K562 (cell line): ENCODE data around the gene SCAMP2. TPM values are rescaled to one million over a fixed set of nuclear protein-coding genes. Genes with fewer than 3 reads are reported as not detected.

Experiments used
- ATAC-seq: fragments of 200-7000 bp; cut with Tn5 transposase; 3 replicates; pipeline ENCODE4 v1.9.1; 2020; ENCODE audit warnings: moderate library complexity
- BruUV-seq: library from RNA; stranded (reverse); fragments of 400-500 nt; replicated peaks from 2 replicates; lab custom pipeline; 2021; lab: Mats Ljungman, UMichigan
- CTCF ChIA-PET: fragments of 300-600 bp; formaldehyde crosslinking; extraction: SDS; loops from one replicate; lab custom pipeline; 2021; ENCODE audit warnings: low intra/inter-chr PET ratio; lab: Yijun Ruan, JAX
- POLR2A ChIA-PET: fragments of 300-600, 350-650 bp; sonication (Branson Sonifier 250); formaldehyde crosslinking; extraction: SDS; loops from one replicate; lab custom pipeline; 2021; ENCODE audit warnings: antibody characterized with exemption, inconsistent platforms; lab: Yijun Ruan, JAX
- DNase-seq, 4 experiments: peaks; one replicate each; pipeline versions ENCODE4 v3.0.0 to v3.0.0-alpha.2; 2011 to 2018; ENCODE audit warnings: low spot score in 3 of 4, mixed read lengths in 3 of 4; ENCODE audit errors: extremely low read depth in 1 of 4
- FAIRE-seq: peaks from 2 replicates; lab custom pipeline; 2011; peaks lifted over from hg19 to GRCh38; lab: Jason Lieb, UNC
- H2AFZ ChIP-seq: 2 replicates; pipeline ENCODE4 v1.6.0; 2011; ENCODE audit warnings: low read depth, low read length, control low read depth, inconsistent platforms
- H3K27ac ChIP-seq: fragments of 200-600 bp; 3 replicates; pipeline ENCODE4 v1.8.0; 2011; ENCODE audit warnings: low read depth, mild to moderate bottlenecking, control low read depth, inconsistent platforms, low read length, moderate library complexity, mixed read lengths; ENCODE audit errors: extremely low read depth
- H3K27me3 ChIP-seq, 2 experiments: fragments of 300-600 bp in 1 of 2; 2 replicates in 1 of 2; 3 replicates in 1 of 2; pipeline versions ENCODE4 v1.6.0 to v1.8.0; 2011; ENCODE audit warnings: inconsistent platforms in 2 of 2, low read length in 2 of 2, mild to moderate bottlenecking in 1 of 2, mixed read lengths in 1 of 2, moderate library complexity in 1 of 2; ENCODE audit not compliant: control insufficient read depth in 2 of 2, insufficient read depth in 2 of 2
- H3K36me3 ChIP-seq: fragments of 300-600 bp; 3 replicates; pipeline ENCODE4 v1.8.0; 2011; ENCODE audit warnings: mild to moderate bottlenecking, low read length, inconsistent platforms; ENCODE audit not compliant: control insufficient read depth, insufficient read depth
- H3K4me1 ChIP-seq, 2 experiments: fragments of 200-600 bp in 1 of 2; replicated peaks in 1 of 2; 2 replicates in 1 of 2; 3 replicates in 1 of 2; pipeline versions ENCODE4 v1.5.1 to v1.8.0; 2011; ENCODE audit warnings: inconsistent platforms in 2 of 2, low read length in 2 of 2, mild to moderate bottlenecking in 1 of 2, mixed read lengths in 1 of 2, moderate library complexity in 1 of 2; ENCODE audit not compliant: control insufficient read depth in 2 of 2, insufficient read depth in 2 of 2
- H3K4me2 ChIP-seq: 2 replicates; pipeline ENCODE4 v1.6.1; 2011; ENCODE audit warnings: low read length, control low read depth, inconsistent platforms, mixed read lengths; ENCODE audit not compliant: insufficient read depth
- H3K4me3 ChIP-seq: fragments of 200-600 bp; sonication (generic), shearing (Covaris generic); 2 replicates; pipeline ENCODE4 v1.5.1; 2016; ENCODE audit warnings: control low read depth, inconsistent platforms
- H3K79me2 ChIP-seq: fragments of 200-600 bp; 3 replicates; pipeline ENCODE4 v1.8.0; 2011; ENCODE audit warnings: low read length, inconsistent platforms; ENCODE audit not compliant: control insufficient read depth, insufficient read depth
- H3K9ac ChIP-seq, 2 experiments: 2 replicates each; pipeline versions ENCODE4 v1.6.0 to v1.6.1; 2011; ENCODE audit warnings: low read depth in 2 of 2, low read length in 2 of 2, control low read depth in 1 of 2, inconsistent platforms in 1 of 2, mild to moderate bottlenecking in 1 of 2, mixed read lengths in 1 of 2; ENCODE audit not compliant: insufficient read depth in 1 of 2
- H3K9me1 ChIP-seq: one replicate; pipeline ENCODE4 v1.6.0; 2011; ENCODE audit warnings: inconsistent platforms, mild to moderate bottlenecking, low read length, moderate library complexity; ENCODE audit not compliant: control insufficient read depth, insufficient read depth
- H3K9me3 ChIP-seq: replicated peaks from 2 replicates; pipeline ENCODE4 v1.5.1; 2011; ENCODE audit warnings: low read depth, low read length, inconsistent platforms; ENCODE audit not compliant: control insufficient read depth, insufficient read depth
- H4K20me1 ChIP-seq: replicated peaks from 2 replicates; pipeline ENCODE4 v1.6.1; 2011; ENCODE audit warnings: low read length, inconsistent platforms, mixed read lengths; ENCODE audit not compliant: control insufficient read depth, insufficient read depth
- GTF2E2 ChIP-seq: fragments of 200-800 bp; sonication (Bioruptor generic); IDR thresholded peaks from 2 replicates; pipeline ENCODE4 v1.6.1; 2016; ENCODE audit warnings: missing genetic modification characterization, missing compliant biosample characterization
- HDAC2 ChIP-seq: fragments of 450-650 bp; IDR thresholded peaks from 2 replicates; pipeline ENCODE4 v1.6.1; 2016; ENCODE audit warnings: mild to moderate bottlenecking
- HDGF ChIP-seq: fragments of 450-650 bp; IDR thresholded peaks from 2 replicates; pipeline ENCODE4 v1.6.1; 2016
- KAT7 ChIP-seq: sonication (generic); formaldehyde crosslinking; IDR thresholded peaks from 2 replicates; pipeline ENCODE4 v1.8.0; 2022; ENCODE audit warnings: missing genetic modification reagents, mild to moderate bottlenecking, borderline replicate concordance
- KLF16 ChIP-seq: IDR thresholded peaks from 2 replicates; pipeline ENCODE4 v1.6.1; 2016; ENCODE audit warnings: antibody characterized with exemption
- MNT ChIP-seq, 2 experiments: fragments of 450-650 bp; conservative IDR thresholded peaks; 2 replicates each; pipeline ENCODE4 v1.6.1; 2017; ENCODE audit warnings: mild to moderate bottlenecking in 2 of 2, moderate library complexity in 2 of 2
- NFRKB ChIP-seq: fragments of 450-650 bp; IDR thresholded peaks from 2 replicates; pipeline ENCODE4 v1.6.1; 2016; ENCODE audit warnings: low read depth
- NR2C1 ChIP-seq, 2 experiments: fragments of 450-650 bp; IDR thresholded peaks; 2 replicates each; pipeline ENCODE4 v1.6.1; 2017; ENCODE audit warnings: mild to moderate bottlenecking in 2 of 2, antibody characterized with exemption in 1 of 2, inconsistent platforms in 1 of 2, missing compliant biosample characterization in 1 of 2, missing genetic modification characterization in 1 of 2
- SMARCE1 ChIP-seq: fragments of 450-650 bp; IDR thresholded peaks from 2 replicates; pipeline ENCODE4 v1.7.1; 2016; ENCODE audit warnings: mild to moderate bottlenecking
- SNRNP70 ChIP-seq: fragments of 200-400 bp; formaldehyde crosslinking; optimal IDR thresholded peaks from 2 replicates; pipeline ENCODE3; 2017; ENCODE audit warnings: low read depth, low read length
- TAL1 ChIP-seq: fragments of 450-650 bp; IDR thresholded peaks from 2 replicates; pipeline ENCODE4 v1.6.1; 2016; ENCODE audit warnings: mild to moderate bottlenecking
- YY1 ChIP-seq, 3 experiments: IDR thresholded peaks; 2 replicates each; pipeline ENCODE4 v1.6.1; 2011; ENCODE audit warnings: low read length in 2 of 3, mild to moderate bottlenecking in 2 of 3, moderate library complexity in 2 of 3, borderline replicate concordance in 1 of 3, control low read depth in 1 of 3, low read depth in 1 of 3; ENCODE audit not compliant: insufficient read depth in 3 of 3, insufficient replicate concordance in 2 of 3, control insufficient read depth in 1 of 3, insufficient read length in 1 of 3; ENCODE audit errors: extremely low read depth in 1 of 3
- ZNF354B ChIP-seq: fragments of 250-450 bp; sonication (Bioruptor Pico); IDR thresholded peaks from 2 replicates; pipeline ENCODE4 v1.4.0; 2020
- ZNF395 ChIP-seq: fragments of 200-800 bp; sonication (Bioruptor generic); IDR thresholded peaks from 2 replicates; pipeline ENCODE4 v1.6.1; 2017; ENCODE audit warnings: missing genetic modification characterization, missing compliant biosample characterization
- ZNF639 ChIP-seq, 2 experiments: fragments of 200-800 bp in 1 of 2; sonication (Bioruptor generic) in 1 of 2; sonication (generic) in 1 of 2; formaldehyde crosslinking in 1 of 2; IDR thresholded peaks in 1 of 2; conservative IDR thresholded peaks in 1 of 2; 2 replicates each; pipeline versions ENCODE4 v1.5.0 to v1.6.1; 2016 to 2020; ENCODE audit warnings: missing compliant biosample characterization in 1 of 2, missing genetic modification characterization in 1 of 2, missing genetic modification reagents in 1 of 2
- WGBS: fragments of 100-300 bp; shearing (Covaris generic); methylation state at CpG from one replicate; pipeline ENCODE4 v1.1.6; 2016; ENCODE audit warnings: low coverage, mixed read lengths; ENCODE audit not compliant: insufficient coverage; ENCODE audit errors: missing lambda C conversion rate; 5-methylcytosine and 5-hydroxymethylcytosine counted together
- in situ Hi-C: fragments of 300-500 bp; cut with MboI; formaldehyde crosslinking; loops from 4 replicates; pipeline ENCODE4 v1.15.0; 2018; ENCODE audit warnings: inconsistent platforms, mixed read lengths
- intact Hi-C: fragments of 100-400 bp; cut with micrococcal nuclease; formaldehyde crosslinking; loops from 2 replicates; pipeline ENCODE4 v1.14.2; 2022
- polyA plus RNA-seq, 8 experiments: library from polyadenylated mRNA; depleted of rRNA in 4 of 8; stranded (reverse) in 5 of 8; unstranded in 3 of 8; fragments of >200 nt; fragmentation: Nextera tagmentation in 2 of 8; fragmentation: Illumina TruSeq in 1 of 8; extraction: Ambion mirVana in 2 of 8; extraction: Trizol in 1 of 8; gene quantifications; 2 replicates each; pipeline versions ENCODE4 v1.2.1 to v1.2.3, GENCODE V29; 2011 to 2014; ENCODE audit warnings: inconsistent platforms in 1 of 8, missing spikeins in 1 of 8
- total RNA-seq, 7 experiments: library from RNA; depleted of rRNA in 6 of 7; stranded (reverse); fragments of >200 nt in 6 of 7; fragmentation: Illumina TruSeq in 2 of 7; extraction: Trizol in 2 of 7; gene quantifications; 2 replicates each; pipeline versions ENCODE4 v1.2.1 to v1.2.3, GENCODE V29; 2011 to 2021; ENCODE audit warnings: low replicate concordance in 1 of 7

The SCAMP2 gene
- total and polyA plus RNA-seq, 9 of the 15 experiments (the other 6 are each of a cell fraction or from before 2014, with no cell fraction given) = 5.9 to 61.1 (median 20.1) TPM

GRCh38 chr15:74907163-74907870, 34.2 kb upstream of the SCAMP2 start:
- no peaks in the 10 kb centered on the region for H4K20me1 ChIP-seq
- peaks cover 37% of the 10 kb centered on the region for H3K36me3 ChIP-seq
- POLR2A ChIA-PET = interaction anchor here (0.7 to 3.8 kb wide), 16 partner anchors 10 to 718 kb away, joined by 3 to 29 read pairs (median 4); partner anchors contain the start of genes COX5A, MPI, SNUPN and ULK3
- in situ Hi-C loops = no loop called here
- H3K79me2 ChIP-seq = peaks cover 23% of the 10 kb centered on the region
- CTCF ChIA-PET = no interaction called here
- peak in 2 of 4 experiments; percentile 30 to 50 for DNase-seq
- H3K9ac ChIP-seq = peak overlapping the region; percentile 87 to 92
- ATAC-seq = peak; percentile 48
- peak overlapping the region; percentile 89 for H3K27ac ChIP-seq
- H3K4me2 ChIP-seq = peak overlapping the region; percentile 94
- peak; percentile 74 for FAIRE-seq
- peaks cover 11 to 14% of the 10 kb centered on the region in 2 experiments; a peak in 4 of 5 replicates for H3K4me1 ChIP-seq
- intact Hi-C loops = loop anchor here (2.0 to 5.0 kb wide), 2 partner anchors 43 to 80 kb away; no protein-coding TSS in a partner anchor
- peak overlapping the region; percentile 95 for H3K4me3 ChIP-seq
- BruUV-seq = TSS peak; percentile 90
- H3K9me3 ChIP-seq = no peaks in the 10 kb centered on the region
- 38% methylated on average over 8 of the region's 8 CpGs for WGBS
- H3K27me3 ChIP-seq = no peaks in the 10 kb centered on the region
- H3K9me1 ChIP-seq = no peaks in the 10 kb centered on the region
- peak overlapping the region; percentile 98 for H2AFZ ChIP-seq
- TF ChIP-seq KAT7 (peak; percentile 72; the same call in 1 of the 2 replicates), HDAC2 (0 out of 2 replicates have a peak, but pooled peaks have one; percentile 20), ZNF395 (CRISPR knock-in tag) (0 out of 2 replicates have a peak, but pooled peaks have one; percentile 52), KLF16 (no peak), SNRNP70 (no peak), HDGF (0 out of 2 replicates have a peak, but pooled peaks have one; percentile 55), NR2C1 (IDR thresholded peaks at IDR 0.05) (0 out of 2 replicates have a peak, but pooled peaks have one; percentile 14), NR2C1 (tag; IDR thresholded peaks at IDR 0.05) (0 out of 2 replicates have a peak, but pooled peaks have one; percentile 5), GTF2E2 (tag) (0 out of 2 replicates have a peak, but pooled peaks have one; percentile 59), YY1 (IDR thresholded peaks at IDR 0.05; ENCODE audit: borderline replicate concordance in 1 of 3, control insufficient read depth in 1 of 3, extremely low read depth in 1 of 3, insufficient read depth in 3 of 3, insufficient read length in 1 of 3, insufficient replicate concordance in 2 of 3, low read depth in 1 of 3, low read length in 2 of 3) (no peak), MNT (conservative IDR thresholded peaks at IDR 0.05) (0 out of 4 replicates have a peak, but pooled peaks of 1 of the 2 experiments have one; percentile 7), ZNF354B (CRISPR knock-in tag) (no peak), SMARCE1 (0 out of 2 replicates have a peak, but pooled peaks have one; percentile 22), ZNF639 (CRISPR knock-in tag; conservative IDR thresholded peaks at IDR 0.05 in 1 of 2, IDR thresholded peaks at IDR 0.05 in 1 of 2) (0 out of 4 replicates have a peak, but pooled peaks of 1 of the 2 experiments have one; percentile 49), NFRKB (0 out of 2 replicates have a peak, but pooled peaks have one; percentile 14), TAL1 (no peak)
